Parietal lobe (tissue), 1 donor: ENCODE data around the gene OR1G1. TPM values are rescaled to one million over a fixed set of nuclear protein-coding genes. Genes with fewer than 3 reads are reported as not detected.

ENCODE experiments used
- total RNA-seq: library from RNA; depleted of rRNA; stranded (reverse); fragments of >200 nt; gene quantifications from one replicate; pipeline ENCODE4 v1.2.3, GENCODE V29; 2014

OR1G1 gene
- total RNA-seq: not detected

DNA sequence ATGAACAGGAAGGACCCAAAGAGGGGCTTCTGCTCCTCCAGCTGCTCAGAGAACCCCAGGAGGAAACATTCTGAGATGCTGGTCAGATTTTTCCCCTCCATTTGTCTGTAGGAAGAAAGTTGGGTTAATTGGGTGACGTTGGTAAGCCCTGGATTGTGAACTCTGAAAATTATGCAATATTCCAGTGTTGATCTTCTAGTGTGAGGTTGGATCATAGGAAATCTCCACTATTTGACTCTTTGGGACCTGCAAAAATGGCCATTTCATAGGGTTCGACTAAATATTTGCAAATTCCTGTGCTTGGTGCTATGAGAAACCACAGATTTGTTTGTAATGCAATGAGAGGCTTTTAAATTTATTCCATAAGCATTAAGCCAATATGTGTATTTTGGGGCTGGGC lies at the start of gene OR1G1:
OR1G1 (minus strand) TSS at position 101 of the 400 bp plus-strand sequence; CDS start at position 101, 0 bp downstream.

DNA sequence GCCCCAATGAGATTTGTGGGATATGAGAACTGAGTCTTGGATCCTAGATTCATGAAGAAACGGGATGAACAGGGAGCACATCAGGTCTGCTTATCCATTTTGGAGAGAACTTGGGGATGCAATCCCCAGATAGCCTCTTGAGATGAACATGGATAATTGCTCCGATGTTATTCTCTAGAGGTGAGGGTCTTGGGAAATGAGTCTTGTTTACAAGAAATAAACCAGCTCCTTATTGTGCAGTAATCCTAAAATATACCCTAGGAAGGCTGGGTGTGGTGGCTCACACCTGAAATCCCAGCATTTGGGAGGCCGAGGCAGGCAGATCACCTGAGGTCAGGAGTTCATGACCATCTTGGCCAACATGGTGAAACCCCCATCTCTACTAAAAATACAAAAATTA lies 23.0 kb downstream of the OR1G1 start, which contains the start of gene OR1D2:
OR1D2 (minus strand) TSS at position 101 of the 400 bp plus-strand sequence. CDS start 11,426 bp downstream, outside the sequence.

Other genes starting within 250 kb of the OR1G1 start
- not detected for gene OR1D5, start 63.9 kb downstream of the OR1G1 start, total RNA-seq
- not detected for gene OR1D2, start 23.1 kb downstream of the OR1G1 start, total RNA-seq
- not detected for gene OR1A2, start 70.0 kb upstream of the OR1G1 start, total RNA-seq
- not detected for gene OR1A1, start 80.1 kb upstream of the OR1G1 start, total RNA-seq
- gene OR3A1, start 170.8 kb upstream of the OR1G1 start, total RNA-seq: 0.31 TPM